ENCODE results near the gene DDX25.

DDX25 gene

GRCh38 chr11:125939081-125939521 lies 34.8 kb downstream of the DDX25 start:
- DNase-seq (ENCODE audit: low spot score) = no peak
- POLR2A ChIA-PET (ENCODE audit: low non-redundant PET) = no interaction called here
- CTCF ChIA-PET = interaction anchor here (1.9 kb wide), 1 partner anchor 123 kb away, joined by 5 read pairs; the partner anchor contains the start of gene CDON
- TF ChIP-seq, protein P1, sequence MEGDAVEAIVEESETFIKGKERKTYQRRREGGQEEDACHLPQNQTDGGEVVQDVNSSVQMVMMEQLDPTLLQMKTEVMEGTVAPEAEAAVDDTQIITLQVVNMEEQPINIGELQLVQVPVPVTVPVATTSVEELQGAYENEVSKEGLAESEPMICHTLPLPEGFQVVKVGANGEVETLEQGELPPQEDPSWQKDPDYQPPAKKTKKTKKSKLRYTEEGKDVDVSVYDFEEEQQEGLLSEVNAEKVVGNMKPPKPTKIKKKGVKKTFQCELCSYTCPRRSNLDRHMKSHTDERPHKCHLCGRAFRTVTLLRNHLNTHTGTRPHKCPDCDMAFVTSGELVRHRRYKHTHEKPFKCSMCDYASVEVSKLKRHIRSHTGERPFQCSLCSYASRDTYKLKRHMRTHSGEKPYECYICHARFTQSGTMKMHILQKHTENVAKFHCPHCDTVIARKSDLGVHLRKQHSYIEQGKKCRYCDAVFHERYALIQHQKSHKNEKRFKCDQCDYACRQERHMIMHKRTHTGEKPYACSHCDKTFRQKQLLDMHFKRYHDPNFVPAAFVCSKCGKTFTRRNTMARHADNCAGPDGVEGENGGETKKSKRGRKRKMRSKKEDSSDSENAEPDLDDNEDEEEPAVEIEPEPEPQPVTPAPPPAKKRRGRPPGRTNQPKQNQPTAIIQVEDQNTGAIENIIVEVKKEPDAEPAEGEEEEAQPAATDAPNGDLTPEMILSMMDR (conservative IDR thresholded peaks at IDR 0.05; ENCODE audit: low read depth) = no peak
- H3K27ac ChIP-seq = no peak overlapping the region

GRCh38 chr11:125940145-125940544 lies 35.8 kb downstream of the DDX25 start:
- TF ChIP-seq, protein P1 (conservative IDR thresholded peaks at IDR 0.05; ENCODE audit: low read depth) = no peak
- ChIA-PET CTCF (interaction anchor here (0.6 to 1.9 kb wide), 3 partner anchors 29 to 122 kb away, joined by 3 to 9 read pairs (median 5); partner anchors contain the start of gene CDON), POLR2A (ENCODE audit: low non-redundant PET) (no interaction called here)
- no peak overlapping the region for H3K27ac ChIP-seq
- DNase-seq (ENCODE audit: low spot score) = no peak

DNA sequence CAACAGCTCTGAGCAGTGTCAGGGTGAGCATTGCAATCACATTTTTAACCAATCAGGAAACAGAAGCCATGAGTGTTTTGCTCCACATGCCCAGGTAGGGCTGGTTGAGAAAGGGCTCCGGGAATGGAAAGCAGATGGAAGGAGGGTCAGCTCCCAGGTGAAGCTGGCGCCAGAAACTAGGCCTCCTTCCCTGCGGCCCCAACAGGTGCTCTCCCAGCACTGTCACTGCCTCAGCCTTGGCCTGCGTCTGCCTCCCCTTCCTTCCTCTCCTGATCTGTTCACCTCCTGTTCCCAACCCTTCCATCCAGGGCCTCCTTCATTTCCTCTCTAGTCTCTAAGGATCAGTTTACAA lies 36.9 kb downstream of the DDX25 start:
- CTCF ChIA-PET = interaction anchor here (0.7 to 3.3 kb wide), 3 partner anchors 11 to 120 kb away, joined by 3 to 10 read pairs (median 3); no protein-coding TSS in a partner anchor
- POLR2A ChIA-PET (ENCODE audit: low non-redundant PET) = no interaction called here

DNA sequence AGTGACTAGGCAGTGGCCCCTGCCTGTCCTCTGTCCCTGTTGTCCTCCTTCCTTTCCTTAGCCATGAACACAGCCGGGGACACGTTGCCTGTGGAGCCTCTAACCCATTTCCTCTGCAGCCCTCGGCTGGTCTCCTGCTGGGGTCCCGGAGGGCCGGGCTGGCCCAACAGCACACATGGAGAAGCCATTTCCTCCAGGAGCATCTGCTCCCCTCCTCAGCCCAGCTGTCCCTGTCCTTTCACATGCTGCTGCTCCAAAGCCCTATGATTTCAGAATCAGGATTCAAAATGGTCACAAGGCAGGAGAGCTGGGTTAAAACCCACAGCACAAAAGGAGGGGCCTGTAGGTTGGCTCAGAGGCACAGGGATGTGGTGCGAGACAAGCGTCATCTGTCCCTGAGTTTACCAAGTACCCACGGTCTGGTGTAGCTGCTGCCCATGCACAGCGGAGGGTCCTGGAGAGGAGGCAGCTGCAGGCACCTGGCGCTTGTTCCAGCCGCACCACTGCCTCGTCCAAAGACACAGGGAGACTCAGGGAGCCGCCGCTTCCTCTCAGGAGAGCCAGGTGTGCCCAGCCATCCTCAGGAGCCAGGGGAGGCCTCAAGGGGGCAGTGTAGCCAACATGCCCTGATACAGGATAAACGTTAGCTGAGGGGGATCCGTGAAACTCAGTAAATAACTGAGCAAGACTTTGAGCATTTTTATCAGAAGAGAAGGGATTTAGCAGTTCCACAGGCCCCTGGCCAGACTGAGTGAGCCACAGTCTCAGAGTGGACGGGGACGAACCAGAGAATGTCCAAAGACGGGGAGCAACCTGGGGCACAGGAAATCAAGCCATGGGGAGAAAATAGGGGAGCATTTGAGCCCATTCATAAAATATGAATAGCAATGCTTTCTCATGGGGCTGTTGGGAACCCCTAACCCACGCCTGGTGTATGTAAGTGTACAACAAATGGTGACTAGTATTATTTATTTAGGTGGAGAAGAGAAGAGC lies 37.6 kb downstream of the DDX25 start:
- CTCF ChIA-PET = interaction anchor here (0.6 to 3.3 kb wide), 8 partner anchors 10 to 479 kb away, joined by 3 to 10 read pairs (median 3); no protein-coding TSS in a partner anchor
- TF ChIP-seq, protein P1 (conservative IDR thresholded peaks at IDR 0.05; ENCODE audit: low read depth) = peak; percentile 42
- no peak overlapping the region for H3K27ac ChIP-seq
- DNase-seq (ENCODE audit: low spot score) = peak; percentile 50
- POLR2A ChIA-PET (ENCODE audit: low non-redundant PET) = no interaction called here

More for the DNA sequence above, 36.9 kb downstream of the DDX25 start:
- no peak for DNase-seq (ENCODE audit: low spot score)
- H3K27ac ChIP-seq = no peak overlapping the region
- TF ChIP-seq, protein P1 (conservative IDR thresholded peaks at IDR 0.05; ENCODE audit: low read depth) = no peak

- no peak for DNase-seq (ENCODE audit: low spot score)
- no peak overlapping the region for H3K27ac ChIP-seq
- ChIA-PET POLR2A (ENCODE audit: low non-redundant PET) (no interaction called here), CTCF (interaction anchor here (0.6 to 3.3 kb wide), 5 partner anchors 10 to 270 kb away, joined by 3 to 10 read pairs (median 4); no protein-coding TSS in a partner anchor)
- TF ChIP-seq, protein P1 (conservative IDR thresholded peaks at IDR 0.05; ENCODE audit: low read depth) = no peak
Measured at GRCh38 chr11:125942771-125943428, 38.6 kb downstream of the DDX25 start.

Data from RWPE1 (cell line).